SK-N-MC (cell line): ENCODE data around the gene OR9G1.

ENCODE experiments used
- DNase-seq: peaks from one replicate; pipeline ENCODE4 v3.0.0-alpha.2; 2011; ENCODE audit warnings: low read depth, low spot score
- H3K27ac ChIP-seq: fragments of 200-600 bp; sonication (generic); 2 replicates; pipeline ENCODE4 v1.5.1; 2016; ENCODE audit warnings: mixed run types
- H3K36me3 ChIP-seq: fragments of 200-600 bp; sonication (generic); 2 replicates; pipeline ENCODE4 v1.6.1; 2017; ENCODE audit warnings: antibody characterized with exemption, low read length, mixed read lengths; ENCODE audit not compliant: insufficient read depth
- H3K4me3 ChIP-seq: fragments of 200-600 bp; sonication (generic); 2 replicates; pipeline ENCODE4 v1.5.1; 2016
- H3K9ac ChIP-seq: fragments of 200-600 bp; sonication (generic); 2 replicates; pipeline ENCODE4 v1.8.0; 2017; ENCODE audit warnings: mixed run types, mixed read lengths; ENCODE audit not compliant: insufficient read length
- H3K9me3 ChIP-seq: fragments of 200-600 bp; sonication (generic); 2 replicates; pipeline ENCODE4 v1.6.1; 2017; ENCODE audit warnings: low read depth, mild to moderate bottlenecking, antibody characterized with exemption, low read length, moderate library complexity, mixed read lengths
- EZH2 ChIP-seq: fragments of 200-600 bp; sonication (generic); IDR thresholded peaks from one replicate; pipeline ENCODE4 v1.6.1; 2017; ENCODE audit warnings: antibody characterized with exemption
- FOXP2 ChIP-seq: optimal IDR thresholded peaks from 2 replicates; pipeline ENCODE3; 2011; ENCODE audit warnings: mild to moderate bottlenecking, moderate library complexity; ENCODE audit not compliant: insufficient read depth; ENCODE audit errors: extremely low read length, control extremely low read depth
- POLR2AphosphoS5 ChIP-seq: IDR thresholded peaks from 2 replicates; pipeline ENCODE4 v1.6.1; 2012; ENCODE audit warnings: mild to moderate bottlenecking, low read depth, low read length, borderline replicate concordance

Gene OR9G1

GRCh38 chr11:56705784-56706396, 7.0 kb downstream of the OR9G1 start:
- TF ChIP-seq POLR2AphosphoS5: no peak
- TF ChIP-seq FOXP2: no peak
- no peak for TF ChIP-seq EZH2
- Histone ChIP-seq H3K9ac (no peak overlapping the region), H3K4me3 (no peak overlapping the region), H3K9me3 (no peaks in the 10 kb centered on the region), H3K27ac (no peak overlapping the region), H3K36me3 (no peaks in the 10 kb centered on the region)
- DNase-seq: no peak

- Histone ChIP-seq H3K9me3 (no peaks in the 10 kb centered on the region), H3K27ac (no peak overlapping the region), H3K9ac (no peak overlapping the region), H3K36me3 (no peaks in the 10 kb centered on the region), H3K4me3 (no peak overlapping the region)
- TF ChIP-seq POLR2AphosphoS5 (no peak), EZH2 (no peak), FOXP2 (no peak)
- DNase-seq: no peak
These were observed 7.6 kb downstream of the OR9G1 start for GRCh38 chr11:56706486-56706885.

GRCh38 chr11:56714206-56714605, 15.3 kb downstream of the OR9G1 start:
- no peaks in the 10 kb centered on the region for H3K9me3 ChIP-seq
- no peak overlapping the region for H3K4me3 ChIP-seq
- H3K9ac ChIP-seq: no peak overlapping the region
- H3K27ac ChIP-seq: no peak overlapping the region
- TF ChIP-seq FOXP2 (no peak), EZH2 (no peak), POLR2AphosphoS5 (no peak)
- H3K36me3 ChIP-seq: no peaks in the 10 kb centered on the region
- no peak for DNase-seq

- DNase-seq: no peak
- TF ChIP-seq EZH2 (no peak), FOXP2 (no peak), POLR2AphosphoS5 (no peak)
- H3K9ac ChIP-seq: no peak overlapping the region
- no peaks in the 10 kb centered on the region for H3K9me3 ChIP-seq
- H3K27ac ChIP-seq: no peak overlapping the region
- no peak overlapping the region for H3K4me3 ChIP-seq
- no peaks in the 10 kb centered on the region for H3K36me3 ChIP-seq
These were observed 17.5 kb downstream of the OR9G1 start for GRCh38 chr11:56716379-56716854.

- no peak for TF ChIP-seq EZH2
- TF ChIP-seq FOXP2: no peak
- TF ChIP-seq POLR2AphosphoS5: no peak
- Histone ChIP-seq H3K4me3 (no peak overlapping the region), H3K9me3 (no peaks in the 10 kb centered on the region), H3K9ac (no peak overlapping the region), H3K36me3 (no peaks in the 10 kb centered on the region), H3K27ac (no peak overlapping the region)
- DNase-seq: no peak
These were observed 21.6 kb downstream of the OR9G1 start for GRCh38 chr11:56720513-56720912.

GRCh38 chr11:56740107-56740506, 41.2 kb downstream of the OR9G1 start:
- Histone ChIP-seq H3K9me3 (no peaks in the 10 kb centered on the region), H3K36me3 (no peaks in the 10 kb centered on the region), H3K9ac (no peak overlapping the region), H3K4me3 (no peak overlapping the region), H3K27ac (no peak overlapping the region)
- DNase-seq: no peak
- no peak for TF ChIP-seq FOXP2
- no peak for TF ChIP-seq EZH2
- no peak for TF ChIP-seq POLR2AphosphoS5

- Histone ChIP-seq H3K9me3 (no peaks in the 10 kb centered on the region), H3K27ac (no peak overlapping the region), H3K36me3 (no peaks in the 10 kb centered on the region), H3K9ac (no peak overlapping the region), H3K4me3 (no peak overlapping the region)
- no peak for TF ChIP-seq FOXP2
- TF ChIP-seq EZH2: no peak
- TF ChIP-seq POLR2AphosphoS5: no peak
- no peak for DNase-seq
These were observed 42.0 kb downstream of the OR9G1 start for GRCh38 chr11:56740886-56741285.

- Histone ChIP-seq H3K27ac (no peak within 1 kb of the TSS), H3K4me3 (no peak within 1 kb of the TSS), H3K36me3 (no peaks in the 10 kb centered on the region), H3K9ac (no peak within 1 kb of the TSS), H3K9me3 (no peaks in the 10 kb centered on the region)
- TF ChIP-seq FOXP2 (no peak), POLR2AphosphoS5 (no peak), EZH2 (no peak)
- no peak for DNase-seq
These were observed 49.7 kb downstream of the OR9G1 start, which contains the start of gene OR9G4 for GRCh38 chr11:56748597-56748996. Gene OR9G4 (minus strand): TSS chr11:56748697. CDS start chr11:56743766, 4,931 bp downstream.

GRCh38 chr11:56750190-56750589, 51.3 kb downstream of the OR9G1 start:
- Histone ChIP-seq H3K4me3 (no peak overlapping the region), H3K9me3 (no peaks in the 10 kb centered on the region), H3K36me3 (no peaks in the 10 kb centered on the region), H3K9ac (no peak overlapping the region), H3K27ac (no peak overlapping the region)
- no peak for DNase-seq
- TF ChIP-seq POLR2AphosphoS5: no peak
- no peak for TF ChIP-seq FOXP2
- no peak for TF ChIP-seq EZH2
